HepG2 (cell line): ENCODE results near the gene RPS5.

Experiments
- CHD2 ChIP-seq: IDR thresholded peaks from 2 replicates; pipeline ENCODE4 v1.6.1; 2011; ENCODE audit warnings: low read depth, low read length, improper control_type of control experiment
- CTCF ChIP-seq: sonication (generic); formaldehyde crosslinking; IDR thresholded peaks from 2 replicates; pipeline ENCODE4 v1.5.0; 2020; ENCODE audit warnings: mild to moderate bottlenecking, missing genetic modification reagents, moderate library complexity
- DPF2 ChIP-seq: sonication (generic); formaldehyde crosslinking; IDR thresholded peaks from 2 replicates; pipeline ENCODE4 v1.4.0; 2020; ENCODE audit warnings: mild to moderate bottlenecking, low read depth, missing genetic modification reagents, borderline replicate concordance
- EZH2 ChIP-seq: conservative IDR thresholded peaks from 2 replicates; pipeline ENCODE4 v1.6.1; 2012; ENCODE audit warnings: mild to moderate bottlenecking, low read depth, low read length, moderate library complexity
- GABPA ChIP-seq, 2 experiments: IDR thresholded peaks; 2 replicates each; pipeline ENCODE4 v1.6.1; 2011 to 2016; ENCODE audit warnings: low read depth in 2 of 2, low read length in 1 of 2, missing biosample characterization in 1 of 2, missing genetic modification characterization in 1 of 2
- POLR2A ChIP-seq, 2 experiments: IDR thresholded peaks; 2 replicates each; pipeline ENCODE4 v1.6.1; 2011; ENCODE audit warnings: low read depth in 2 of 2, low read length in 2 of 2, mild to moderate bottlenecking in 1 of 2, moderate library complexity in 1 of 2; ENCODE audit not compliant: insufficient read depth in 1 of 2
- ZBTB33 ChIP-seq: sonication (generic); formaldehyde crosslinking; IDR thresholded peaks from 2 replicates; pipeline ENCODE4 v1.4.0; 2020; ENCODE audit warnings: missing genetic modification reagents
- ZNF225 ChIP-seq: sonication (generic); formaldehyde crosslinking; IDR thresholded peaks from 2 replicates; pipeline ENCODE4 v1.4.0; 2020; ENCODE audit warnings: mild to moderate bottlenecking, missing genetic modification reagents
- ZNF333 ChIP-seq: sonication (generic); formaldehyde crosslinking; IDR thresholded peaks from 2 replicates; pipeline ENCODE4 v1.4.0; 2020; ENCODE audit warnings: mild to moderate bottlenecking, missing genetic modification reagents, borderline replicate concordance
- TF ChIP-seq, protein P1 (sequence below): sonication (generic); formaldehyde crosslinking; IDR thresholded peaks from 2 replicates; pipeline ENCODE4 v1.8.1; 2023; ENCODE audit warnings: mild to moderate bottlenecking, missing genetic modification reagents
- TF ChIP-seq, protein P2 (sequence below): sonication (generic); formaldehyde crosslinking; conservative IDR thresholded peaks from 2 replicates; pipeline ENCODE4 v1.8.0; 2022; ENCODE audit warnings: low read depth, missing genetic modification reagents

- TF ChIP-seq GABPA (IDR thresholded peaks at IDR 0.05; ENCODE audit: low read depth, low read length) (no peak), GABPA (CRISPR knock-in tag; IDR thresholded peaks at IDR 0.05; ENCODE audit: low read depth) (no peak), ZNF225 (CRISPR knock-in tag) (no peak), ZBTB33 (CRISPR knock-in tag) (no peak), EZH2 (no peak), CTCF (CRISPR knock-in tag) (peak; percentile 52), CHD2 (no peak), DPF2 (CRISPR knock-in tag) (no peak), POLR2A (IDR thresholded peaks at IDR 0.05; ENCODE audit: insufficient read depth in 1 of 2, low read depth in 2 of 2, low read length in 2 of 2) (no peak), ZNF333 (CRISPR knock-in tag) (0 out of 2 replicates have a peak, but pooled peaks have one; percentile 30)
- TF ChIP-seq, protein P1, sequence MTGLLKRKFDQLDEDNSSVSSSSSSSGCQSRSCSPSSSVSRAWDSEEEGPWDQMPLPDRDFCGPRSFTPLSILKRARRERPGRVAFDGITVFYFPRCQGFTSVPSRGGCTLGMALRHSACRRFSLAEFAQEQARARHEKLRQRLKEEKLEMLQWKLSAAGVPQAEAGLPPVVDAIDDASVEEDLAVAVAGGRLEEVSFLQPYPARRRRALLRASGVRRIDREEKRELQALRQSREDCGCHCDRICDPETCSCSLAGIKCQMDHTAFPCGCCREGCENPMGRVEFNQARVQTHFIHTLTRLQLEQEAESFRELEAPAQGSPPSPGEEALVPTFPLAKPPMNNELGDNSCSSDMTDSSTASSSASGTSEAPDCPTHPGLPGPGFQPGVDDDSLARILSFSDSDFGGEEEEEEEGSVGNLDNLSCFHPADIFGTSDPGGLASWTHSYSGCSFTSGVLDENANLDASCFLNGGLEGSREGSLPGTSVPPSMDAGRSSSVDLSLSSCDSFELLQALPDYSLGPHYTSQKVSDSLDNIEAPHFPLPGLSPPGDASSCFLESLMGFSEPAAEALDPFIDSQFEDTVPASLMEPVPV (CRISPR knock-in tag): no peak
- TF ChIP-seq, protein P2, sequence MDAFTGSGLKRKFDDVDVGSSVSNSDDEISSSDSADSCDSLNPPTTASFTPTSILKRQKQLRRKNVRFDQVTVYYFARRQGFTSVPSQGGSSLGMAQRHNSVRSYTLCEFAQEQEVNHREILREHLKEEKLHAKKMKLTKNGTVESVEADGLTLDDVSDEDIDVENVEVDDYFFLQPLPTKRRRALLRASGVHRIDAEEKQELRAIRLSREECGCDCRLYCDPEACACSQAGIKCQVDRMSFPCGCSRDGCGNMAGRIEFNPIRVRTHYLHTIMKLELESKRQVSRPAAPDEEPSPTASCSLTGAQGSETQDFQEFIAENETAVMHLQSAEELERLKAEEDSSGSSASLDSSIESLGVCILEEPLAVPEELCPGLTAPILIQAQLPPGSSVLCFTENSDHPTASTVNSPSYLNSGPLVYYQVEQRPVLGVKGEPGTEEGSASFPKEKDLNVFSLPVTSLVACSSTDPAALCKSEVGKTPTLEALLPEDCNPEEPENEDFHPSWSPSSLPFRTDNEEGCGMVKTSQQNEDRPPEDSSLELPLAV (CRISPR knock-in tag): no peak
Observed at GRCh38 chr19:58387338-58388174, 487 bp downstream of the RPS5 start.
